Mesenchymal stem cell (in vitro differentiated cells and primary cell): ENCODE data around the gene FKBP2.

Experiments used
- DNase-seq: peaks from one replicate; pipeline ENCODE4 v3.0.0-alpha.2; 2013
- H2AFZ ChIP-seq: one replicate; pipeline ENCODE4 v1.6.1; 2013; ENCODE audit warnings: low read depth, mild to moderate bottlenecking, control low read depth, inconsistent platforms, low read length, moderate library complexity
- H2AK5ac ChIP-seq: 2 replicates; pipeline ENCODE4 v1.6.1; 2013; ENCODE audit warnings: low read length, moderate library complexity, mild to moderate bottlenecking, inconsistent platforms; ENCODE audit not compliant: severe bottlenecking
- H2BK120ac ChIP-seq: one replicate; pipeline ENCODE4 v1.6.1; 2013; ENCODE audit warnings: low read depth, mild to moderate bottlenecking, inconsistent platforms, low read length, moderate library complexity
- H2BK12ac ChIP-seq, 2 experiments: one replicate each; pipeline ENCODE4 v1.6.1; 2013; ENCODE audit warnings: inconsistent platforms in 2 of 2, low read length in 2 of 2, mild to moderate bottlenecking in 2 of 2, moderate library complexity in 2 of 2, control low read depth in 1 of 2
- H2BK15ac ChIP-seq: one replicate; pipeline ENCODE4 v1.6.1; 2013; ENCODE audit warnings: mild to moderate bottlenecking, low read depth, inconsistent platforms; ENCODE audit not compliant: poor library complexity, severe bottlenecking
- H2BK5ac ChIP-seq: 2 replicates; pipeline ENCODE4 v1.6.1; 2013; ENCODE audit warnings: low read depth, mild to moderate bottlenecking, low read length, control low read depth, inconsistent platforms; ENCODE audit not compliant: poor library complexity, severe bottlenecking
- H3K14ac ChIP-seq, 2 experiments: one replicate each; pipeline ENCODE4 v1.6.1; 2013; ENCODE audit warnings: inconsistent platforms in 2 of 2, low read length in 2 of 2, control low read depth in 1 of 2, mild to moderate bottlenecking in 1 of 2, moderate library complexity in 1 of 2
- H3K18ac ChIP-seq, 2 experiments: one replicate each; pipeline ENCODE4 v1.6.1; 2013; ENCODE audit warnings: inconsistent platforms in 2 of 2, low read length in 2 of 2, control low read depth in 1 of 2, low read depth in 1 of 2, mild to moderate bottlenecking in 1 of 2
- H3K23ac ChIP-seq, 2 experiments: one replicate each; pipeline ENCODE4 v1.6.1; 2013; ENCODE audit warnings: inconsistent platforms in 2 of 2, low read length in 2 of 2, mild to moderate bottlenecking in 2 of 2, moderate library complexity in 2 of 2, control low read depth in 1 of 2
- H3K27ac ChIP-seq: 2 replicates; pipeline ENCODE4 v1.5.1; 2013; ENCODE audit warnings: mild to moderate bottlenecking, moderate library complexity, low read length, control low read depth, inconsistent platforms; ENCODE audit not compliant: poor library complexity, severe bottlenecking
- H3K27me3 ChIP-seq, 2 experiments: 2 replicates each; pipeline versions ENCODE4 v1.6.1 to v1.7.0; 2013; ENCODE audit warnings: low read length in 2 of 2, mild to moderate bottlenecking in 2 of 2, moderate library complexity in 2 of 2, control low read depth in 1 of 2, inconsistent platforms in 1 of 2; ENCODE audit not compliant: control insufficient read depth in 1 of 2, insufficient read depth in 1 of 2
- H3K36me3 ChIP-seq, 2 experiments: 2 replicates each; pipeline versions ENCODE4 v1.6.1 to v1.7.0; 2013; ENCODE audit warnings: low read length in 2 of 2, control low read depth in 1 of 2, inconsistent platforms in 1 of 2, low read depth in 1 of 2, mild to moderate bottlenecking in 1 of 2; ENCODE audit not compliant: insufficient read depth in 2 of 2, control insufficient read depth in 1 of 2
- H3K4ac ChIP-seq, 2 experiments: one replicate each; pipeline ENCODE4 v1.6.1; 2013; ENCODE audit warnings: inconsistent platforms in 2 of 2, low read length in 2 of 2, mild to moderate bottlenecking in 2 of 2, moderate library complexity in 2 of 2, control low read depth in 1 of 2, low read depth in 1 of 2
- H3K4me1 ChIP-seq: 2 replicates; pipeline ENCODE4 v1.6.1; 2013; ENCODE audit warnings: low read depth, low read length, control low read depth; ENCODE audit not compliant: control insufficient read depth, insufficient read depth
- H3K4me2 ChIP-seq: 2 replicates; pipeline ENCODE4 v1.6.1; 2013; ENCODE audit warnings: low read length, mild to moderate bottlenecking, inconsistent platforms; ENCODE audit not compliant: poor library complexity, severe bottlenecking
- H3K4me3 ChIP-seq, 2 experiments: 2 replicates each; pipeline versions ENCODE4 v1.5.1 to v1.7.0; 2013; ENCODE audit warnings: low read length in 2 of 2, mild to moderate bottlenecking in 2 of 2, control low read depth in 1 of 2, low read depth in 1 of 2; ENCODE audit not compliant: insufficient read depth in 1 of 2
- H3K79me1 ChIP-seq: replicated peaks from 2 replicates; pipeline ENCODE4 v1.6.1; 2013; ENCODE audit warnings: mild to moderate bottlenecking, control low read depth, low read length, inconsistent platforms; ENCODE audit not compliant: poor library complexity, severe bottlenecking
- H3K9ac ChIP-seq: 2 replicates; pipeline ENCODE4 v1.7.0; 2013; ENCODE audit warnings: mild to moderate bottlenecking, low read length, moderate library complexity
- H3K9me3 ChIP-seq: 2 replicates; pipeline ENCODE4 v1.7.0; 2013; ENCODE audit warnings: mild to moderate bottlenecking, low read length; ENCODE audit not compliant: control insufficient read depth
- H4K8ac ChIP-seq: one replicate; pipeline ENCODE4 v1.6.1; 2013; ENCODE audit warnings: inconsistent platforms, mild to moderate bottlenecking, low read length, moderate library complexity
- H4K91ac ChIP-seq: one replicate; pipeline ENCODE4 v1.6.1; 2013; ENCODE audit warnings: mild to moderate bottlenecking, low read length, inconsistent platforms
- WGBS: methylation state at CpG from one replicate; pipeline ENCODE4 v1.1.7; 2013; ENCODE audit warnings: mixed read lengths; 5-methylcytosine and 5-hydroxymethylcytosine counted together

The FKBP2 gene

GRCh38 chr11:64211181-64211872 lies 29.6 kb upstream of the FKBP2 start:
- no peaks in the 10 kb centered on the region for H3K27me3 ChIP-seq
- no peak overlapping the region for H2AFZ ChIP-seq
- no peak overlapping the region for H3K9ac ChIP-seq
- no peak overlapping the region for H4K91ac ChIP-seq
- no peak overlapping the region for H3K23ac ChIP-seq
- H3K4ac ChIP-seq = no peak overlapping the region
- H3K9me3 ChIP-seq = no peaks in the 10 kb centered on the region
- H3K4me1 ChIP-seq = peaks cover 23% of the 10 kb centered on the region
- 97% methylated on average over 23 of the region's 30 CpGs for WGBS
- no peak overlapping the region for H2BK120ac ChIP-seq
- H3K27ac ChIP-seq = no peak overlapping the region
- no peak overlapping the region for H3K18ac ChIP-seq
- no peak overlapping the region for H2BK15ac ChIP-seq
- H3K4me3 ChIP-seq = no peak overlapping the region
- H3K4me2 ChIP-seq = no peak overlapping the region
- peaks cover 13 to 44% of the 10 kb centered on the region in 2 experiments for H3K36me3 ChIP-seq
- H2AK5ac ChIP-seq = no peak overlapping the region
- H3K79me1 ChIP-seq = peaks cover 8% of the 10 kb centered on the region
- DNase-seq = no peak
- no peak overlapping the region for H3K14ac ChIP-seq
- no peak overlapping the region for H2BK5ac ChIP-seq
- H4K8ac ChIP-seq = no peak overlapping the region
- no peak overlapping the region for H2BK12ac ChIP-seq

GRCh38 chr11:64216879-64217278 lies 24.0 kb upstream of the FKBP2 start:
- Histone ChIP-seq H3K27ac (no peak overlapping the region), H2BK12ac (no peak overlapping the region), H3K27me3 (no peaks in the 10 kb centered on the region), H3K23ac (no peak overlapping the region), H3K4me2 (no peak overlapping the region), H3K9ac (no peak overlapping the region), H3K79me1 (no peaks in the 10 kb centered on the region), H3K9me3 (no peaks in the 10 kb centered on the region), H3K18ac (no peak overlapping the region), H2BK5ac (no peak overlapping the region), H3K14ac (no peak overlapping the region), H4K8ac (no peak overlapping the region), H2AK5ac (no peak overlapping the region), H3K4ac (no peak overlapping the region), H3K4me1 (peaks cover 2% of the 10 kb centered on the region), H3K4me3 (no peak overlapping the region), H2AFZ (no peak overlapping the region), H2BK120ac (no peak overlapping the region), H4K91ac (no peak overlapping the region), H3K36me3 (peaks cover 12 to 28% of the 10 kb centered on the region in 2 experiments), H2BK15ac (no peak overlapping the region)
- 93% methylated on average over 6 of the region's 6 CpGs for WGBS
- no peak for DNase-seq

GRCh38 chr11:64218628-64219353 lies 22.1 kb upstream of the FKBP2 start:
- H3K4me3 ChIP-seq = no peak overlapping the region
- H2AFZ ChIP-seq = no peak overlapping the region
- no peak overlapping the region for H4K8ac ChIP-seq
- H3K27ac ChIP-seq = no peak overlapping the region
- no peak overlapping the region for H2AK5ac ChIP-seq
- WGBS = 90% methylated on average over 11 of the region's 11 CpGs
- no peak overlapping the region for H3K4ac ChIP-seq
- no peak overlapping the region for H2BK5ac ChIP-seq
- H3K4me2 ChIP-seq = no peak overlapping the region
- H3K27me3 ChIP-seq = no peaks in the 10 kb centered on the region
- H3K23ac ChIP-seq = no peak overlapping the region
- no peak overlapping the region for H2BK120ac ChIP-seq
- no peak overlapping the region for H3K18ac ChIP-seq
- H3K4me1 ChIP-seq = peaks cover 10% of the 10 kb centered on the region
- no peak overlapping the region for H3K14ac ChIP-seq
- H3K79me1 ChIP-seq = peaks cover 9% of the 10 kb centered on the region
- peaks cover 18 to 31% of the 10 kb centered on the region in 2 experiments for H3K36me3 ChIP-seq
- H4K91ac ChIP-seq = no peak overlapping the region
- H2BK12ac ChIP-seq = no peak overlapping the region
- H3K9me3 ChIP-seq = no peaks in the 10 kb centered on the region
- no peak for DNase-seq
- H3K9ac ChIP-seq = no peak overlapping the region
- no peak overlapping the region for H2BK15ac ChIP-seq

- H3K36me3 ChIP-seq = peaks cover 22 to 36% of the 10 kb centered on the region in 2 experiments
- no peak overlapping the region for H3K14ac ChIP-seq
- no peak overlapping the region for H2AK5ac ChIP-seq
- H2BK5ac ChIP-seq = no peak overlapping the region
- H2BK15ac ChIP-seq = no peak overlapping the region
- no peaks in the 10 kb centered on the region for H3K27me3 ChIP-seq
- H3K18ac ChIP-seq = no peak overlapping the region
- no peak overlapping the region for H3K4me2 ChIP-seq
- H3K4me3 ChIP-seq = no peak overlapping the region
- no peak overlapping the region for H2AFZ ChIP-seq
- no peak overlapping the region for H3K27ac ChIP-seq
- peaks cover 11% of the 10 kb centered on the region for H3K79me1 ChIP-seq
- DNase-seq = no peak
- no peak overlapping the region for H4K8ac ChIP-seq
- no peak overlapping the region for H3K9ac ChIP-seq
- H2BK12ac ChIP-seq = no peak overlapping the region
- no peak overlapping the region for H3K4ac ChIP-seq
- H3K9me3 ChIP-seq = no peaks in the 10 kb centered on the region
- H4K91ac ChIP-seq = no peak overlapping the region
- peaks cover 15% of the 10 kb centered on the region for H3K4me1 ChIP-seq
- no peak overlapping the region for H3K23ac ChIP-seq
- H2BK120ac ChIP-seq = no peak overlapping the region
- 100% methylated on average over 3 of the region's 7 CpGs for WGBS
Observed at GRCh38 chr11:64219354-64219684, 21.6 kb upstream of the FKBP2 start.
